ENCODE data around the gene CELA2A.

Gene CELA2A

GRCh38 chr1:15444468-15445389 lies 11.8 kb upstream of the CELA2A start:
- ATAC-seq (ENCODE audit: low read depth): no peak
- H3K4me3 ChIP-seq (ENCODE audit: severe bottlenecking): no peak overlapping the region
- no peak overlapping the region for H3K27ac ChIP-seq (ENCODE audit: poor library complexity, severe bottlenecking)
- no peaks in the 10 kb centered on the region for H3K9me3 ChIP-seq (ENCODE audit: severe bottlenecking)
- H3K27me3 ChIP-seq (ENCODE audit: insufficient read depth, poor library complexity, severe bottlenecking): no peaks in the 10 kb centered on the region
- TF ChIP-seq, protein P1, sequence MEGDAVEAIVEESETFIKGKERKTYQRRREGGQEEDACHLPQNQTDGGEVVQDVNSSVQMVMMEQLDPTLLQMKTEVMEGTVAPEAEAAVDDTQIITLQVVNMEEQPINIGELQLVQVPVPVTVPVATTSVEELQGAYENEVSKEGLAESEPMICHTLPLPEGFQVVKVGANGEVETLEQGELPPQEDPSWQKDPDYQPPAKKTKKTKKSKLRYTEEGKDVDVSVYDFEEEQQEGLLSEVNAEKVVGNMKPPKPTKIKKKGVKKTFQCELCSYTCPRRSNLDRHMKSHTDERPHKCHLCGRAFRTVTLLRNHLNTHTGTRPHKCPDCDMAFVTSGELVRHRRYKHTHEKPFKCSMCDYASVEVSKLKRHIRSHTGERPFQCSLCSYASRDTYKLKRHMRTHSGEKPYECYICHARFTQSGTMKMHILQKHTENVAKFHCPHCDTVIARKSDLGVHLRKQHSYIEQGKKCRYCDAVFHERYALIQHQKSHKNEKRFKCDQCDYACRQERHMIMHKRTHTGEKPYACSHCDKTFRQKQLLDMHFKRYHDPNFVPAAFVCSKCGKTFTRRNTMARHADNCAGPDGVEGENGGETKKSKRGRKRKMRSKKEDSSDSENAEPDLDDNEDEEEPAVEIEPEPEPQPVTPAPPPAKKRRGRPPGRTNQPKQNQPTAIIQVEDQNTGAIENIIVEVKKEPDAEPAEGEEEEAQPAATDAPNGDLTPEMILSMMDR (IDR thresholded peaks at IDR 0.05; ENCODE audit: poor library complexity, severe bottlenecking): no peak
- no peaks in the 10 kb centered on the region for H3K4me1 ChIP-seq (ENCODE audit: insufficient read depth, poor library complexity, severe bottlenecking)
- no peak for DNase-seq (ENCODE audit: low spot score)
- no peaks in the 10 kb centered on the region for H3K36me3 ChIP-seq (ENCODE audit: low read depth)

- Histone ChIP-seq H3K4me3 (ENCODE audit: severe bottlenecking) (no peak overlapping the region), H3K27me3 (ENCODE audit: insufficient read depth, poor library complexity, severe bottlenecking) (no peaks in the 10 kb centered on the region), H3K4me1 (ENCODE audit: insufficient read depth, poor library complexity, severe bottlenecking) (no peaks in the 10 kb centered on the region), H3K36me3 (ENCODE audit: low read depth) (no peaks in the 10 kb centered on the region), H3K9me3 (ENCODE audit: severe bottlenecking) (no peaks in the 10 kb centered on the region), H3K27ac (ENCODE audit: poor library complexity, severe bottlenecking) (no peak overlapping the region)
- ATAC-seq (ENCODE audit: low read depth) (no peak), DNase-seq (ENCODE audit: low spot score) (no peak)
- TF ChIP-seq, protein P1 (IDR thresholded peaks at IDR 0.05; ENCODE audit: poor library complexity, severe bottlenecking): no peak
These were observed 11.0 kb upstream of the CELA2A start for GRCh38 chr1:15445390-15446122.

DNA sequence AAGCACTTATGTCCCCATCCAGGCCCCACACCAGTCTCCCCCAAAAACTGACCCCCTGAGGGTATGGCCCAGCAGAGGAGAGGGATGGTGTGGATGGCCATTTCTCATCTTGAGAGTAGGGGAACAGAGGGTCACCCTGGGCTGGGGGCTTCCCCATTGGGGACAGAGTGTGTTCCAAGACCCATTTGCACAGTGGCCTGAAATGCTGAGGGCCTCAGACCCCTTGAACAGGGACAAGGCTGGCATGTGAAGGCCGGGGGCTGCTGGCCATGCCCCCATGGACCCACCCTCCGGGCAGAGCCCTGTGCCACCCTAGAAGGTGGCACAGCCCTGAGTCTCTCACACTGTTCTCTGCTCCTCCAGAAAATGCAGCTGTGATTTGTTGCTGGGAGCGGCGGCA lies 10.3 kb upstream of the CELA2A start:
- Histone ChIP-seq H3K27ac (ENCODE audit: poor library complexity, severe bottlenecking) (no peak overlapping the region), H3K4me3 (ENCODE audit: severe bottlenecking) (no peak overlapping the region), H3K27me3 (ENCODE audit: insufficient read depth, poor library complexity, severe bottlenecking) (no peaks in the 10 kb centered on the region), H3K4me1 (ENCODE audit: insufficient read depth, poor library complexity, severe bottlenecking) (no peaks in the 10 kb centered on the region), H3K9me3 (ENCODE audit: severe bottlenecking) (no peaks in the 10 kb centered on the region), H3K36me3 (ENCODE audit: low read depth) (no peaks in the 10 kb centered on the region)
- ATAC-seq (ENCODE audit: low read depth) (no peak), DNase-seq (ENCODE audit: low spot score) (no peak)
- TF ChIP-seq, protein P1 (IDR thresholded peaks at IDR 0.05; ENCODE audit: poor library complexity, severe bottlenecking): no peak

- DNase-seq (ENCODE audit: low spot score) (no peak), ATAC-seq (ENCODE audit: low read depth) (no peak)
- Histone ChIP-seq H3K27ac (ENCODE audit: poor library complexity, severe bottlenecking) (no peak overlapping the region), H3K36me3 (ENCODE audit: low read depth) (no peaks in the 10 kb centered on the region), H3K4me3 (ENCODE audit: severe bottlenecking) (no peak overlapping the region), H3K4me1 (ENCODE audit: insufficient read depth, poor library complexity, severe bottlenecking) (no peaks in the 10 kb centered on the region), H3K9me3 (ENCODE audit: severe bottlenecking) (no peaks in the 10 kb centered on the region), H3K27me3 (ENCODE audit: insufficient read depth, poor library complexity, severe bottlenecking) (no peaks in the 10 kb centered on the region)
- TF ChIP-seq, protein P1 (IDR thresholded peaks at IDR 0.05; ENCODE audit: poor library complexity, severe bottlenecking): no peak
These were observed 7.6 kb upstream of the CELA2A start for GRCh38 chr1:15448877-15449462.

Measured in RWPE2 (cell line).